ENCODE measurements around the gene MYO18A. TPM values are rescaled to one million over a fixed set of nuclear protein-coding genes. Genes with fewer than 3 reads are reported as not detected.
"Not testable (repeated sequence)": the region's sequence is repeated elsewhere in the genome, so short reads cannot be mapped to it uniquely, and the experiment has no call there.

Gene MYO18A
- total RNA-seq, 4 donors from 2014 or later = 104 to 359 (median 188) TPM

GRCh38 chr17:29090750-29091605 lies 89.2 kb downstream of the MYO18A start:
- DNase-seq = no peak
- TF ChIP-seq, protein P1, sequence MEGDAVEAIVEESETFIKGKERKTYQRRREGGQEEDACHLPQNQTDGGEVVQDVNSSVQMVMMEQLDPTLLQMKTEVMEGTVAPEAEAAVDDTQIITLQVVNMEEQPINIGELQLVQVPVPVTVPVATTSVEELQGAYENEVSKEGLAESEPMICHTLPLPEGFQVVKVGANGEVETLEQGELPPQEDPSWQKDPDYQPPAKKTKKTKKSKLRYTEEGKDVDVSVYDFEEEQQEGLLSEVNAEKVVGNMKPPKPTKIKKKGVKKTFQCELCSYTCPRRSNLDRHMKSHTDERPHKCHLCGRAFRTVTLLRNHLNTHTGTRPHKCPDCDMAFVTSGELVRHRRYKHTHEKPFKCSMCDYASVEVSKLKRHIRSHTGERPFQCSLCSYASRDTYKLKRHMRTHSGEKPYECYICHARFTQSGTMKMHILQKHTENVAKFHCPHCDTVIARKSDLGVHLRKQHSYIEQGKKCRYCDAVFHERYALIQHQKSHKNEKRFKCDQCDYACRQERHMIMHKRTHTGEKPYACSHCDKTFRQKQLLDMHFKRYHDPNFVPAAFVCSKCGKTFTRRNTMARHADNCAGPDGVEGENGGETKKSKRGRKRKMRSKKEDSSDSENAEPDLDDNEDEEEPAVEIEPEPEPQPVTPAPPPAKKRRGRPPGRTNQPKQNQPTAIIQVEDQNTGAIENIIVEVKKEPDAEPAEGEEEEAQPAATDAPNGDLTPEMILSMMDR (IDR thresholded peaks at IDR 0.05) = no peak
- no peak for TF ChIP-seq POLR2A (IDR thresholded peaks at IDR 0.05)
- Histone ChIP-seq H3K27me3 (no peaks in the 10 kb centered on the region), H3K4me1 (no peaks in the 10 kb centered on the region), H3K27ac (no peak overlapping the region), H3K36me3 (peaks cover 0 to 99% (median 0%) of the 10 kb centered on the region in 3 donors), H3K9me3 (no peaks in the 10 kb centered on the region), H3K4me3 (no peak overlapping the region)

- Histone ChIP-seq H3K9me3 (no peaks in the 10 kb centered on the region), H3K36me3 (peaks cover 0 to 99% (median 0%) of the 10 kb centered on the region in 3 donors), H3K27ac (no peak overlapping the region), H3K27me3 (no peaks in the 10 kb centered on the region), H3K4me1 (no peaks in the 10 kb centered on the region), H3K4me3 (no peak overlapping the region)
- DNase-seq = no peak
- no peak for TF ChIP-seq POLR2A (IDR thresholded peaks at IDR 0.05)
- TF ChIP-seq, protein P1 (IDR thresholded peaks at IDR 0.05) = no peak
These were observed 90.1 kb downstream of the MYO18A start for GRCh38 chr17:29090108-29090507.

DNA sequence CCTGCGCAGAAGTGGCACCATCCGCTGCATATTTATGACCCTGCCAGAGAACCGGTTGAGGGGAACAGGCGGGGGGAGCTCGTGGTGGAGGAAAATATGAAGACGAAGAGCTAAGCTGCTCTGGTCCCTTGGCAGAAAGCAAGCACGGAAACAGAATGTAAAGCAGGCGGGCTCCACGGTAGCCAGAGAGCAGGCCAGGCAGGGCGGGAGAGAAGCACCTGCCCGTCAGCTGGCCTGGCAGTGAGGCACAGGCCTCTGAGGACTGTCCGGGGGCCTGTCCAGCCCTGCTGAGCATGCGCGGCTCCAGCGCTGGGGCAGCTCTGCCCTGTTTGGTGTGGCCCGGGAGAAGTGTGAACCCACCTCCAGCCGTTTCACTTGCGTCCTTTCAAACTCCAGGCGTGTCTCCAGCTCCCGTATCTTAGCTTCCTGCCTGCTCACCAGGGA lies 90.6 kb downstream of the MYO18A start:
- Histone ChIP-seq H3K27ac (no peak overlapping the region), H3K36me3 (peaks cover 0 to 99% (median 0%) of the 10 kb centered on the region in 3 donors)
- TF ChIP-seq, protein P1 (IDR thresholded peaks at IDR 0.05) = no peak
- no peak for TF ChIP-seq POLR2A (IDR thresholded peaks at IDR 0.05)

GRCh38 chr17:29088782-29089181 lies 91.4 kb downstream of the MYO18A start:
- not testable (repeated sequence) for H3K4me3 ChIP-seq, H3K27ac ChIP-seq, DNase-seq, H3K27me3 ChIP-seq, H3K4me1 ChIP-seq, H3K9me3 ChIP-seq
- H3K36me3 ChIP-seq = peaks cover 0 to 94% (median 0%) of the 10 kb centered on the region in 3 donors

More for the DNA sequence above, 90.6 kb downstream of the MYO18A start:
- no peaks in the 10 kb centered on the region for H3K4me1 ChIP-seq
- H3K9me3 ChIP-seq = no peaks in the 10 kb centered on the region
- H3K4me3 ChIP-seq = no peak overlapping the region
- H3K27me3 ChIP-seq = no peaks in the 10 kb centered on the region
- no peak for DNase-seq

DNA sequence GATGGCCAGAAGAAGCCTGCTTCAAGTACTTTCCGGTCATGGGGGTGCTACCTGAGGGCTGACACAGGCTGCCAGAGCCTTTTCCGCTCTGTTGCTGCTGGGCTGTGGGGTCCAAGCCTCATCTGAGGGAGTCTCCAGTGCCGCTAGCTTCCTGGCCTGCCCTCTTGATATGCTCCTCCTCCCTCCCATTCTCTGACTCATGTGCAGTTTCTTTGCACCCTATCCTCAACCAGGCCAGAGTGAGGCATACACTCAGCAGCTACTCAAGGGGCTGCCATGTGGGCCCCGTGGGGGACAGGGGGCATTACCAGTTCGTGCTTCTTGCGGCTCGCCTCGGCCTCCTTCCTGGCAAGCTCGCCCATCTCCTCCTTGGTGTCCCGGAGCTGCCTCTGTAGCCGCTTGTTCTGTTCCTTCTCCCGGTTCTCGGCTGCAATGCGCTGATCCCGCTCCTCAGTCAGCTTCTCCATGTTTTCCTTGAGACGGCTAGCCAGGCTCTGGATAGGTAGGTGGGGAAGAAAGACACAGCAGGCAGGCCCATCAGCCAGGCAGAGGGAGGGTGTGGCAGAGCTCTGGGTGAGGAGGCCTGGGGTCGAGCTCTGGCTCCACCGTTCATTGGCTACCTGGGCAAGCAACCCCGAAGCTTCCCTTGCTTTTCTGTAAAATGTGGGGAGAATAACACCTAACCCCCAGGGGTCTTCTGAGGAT lies 93.4 kb downstream of the MYO18A start:
- H3K9me3 ChIP-seq = no peaks in the 10 kb centered on the region
- H3K4me3 ChIP-seq = no peak overlapping the region
- H3K27ac ChIP-seq = no peak overlapping the region
- H3K4me1 ChIP-seq = no peaks in the 10 kb centered on the region
- no peaks in the 10 kb centered on the region for H3K27me3 ChIP-seq
- no peak for DNase-seq
- peaks cover 0 to 94% (median 0%) of the 10 kb centered on the region in 3 donors for H3K36me3 ChIP-seq
- TF ChIP-seq, protein P1 (IDR thresholded peaks at IDR 0.05) = no peak
- TF ChIP-seq POLR2A (IDR thresholded peaks at IDR 0.05) = no peak

DNA sequence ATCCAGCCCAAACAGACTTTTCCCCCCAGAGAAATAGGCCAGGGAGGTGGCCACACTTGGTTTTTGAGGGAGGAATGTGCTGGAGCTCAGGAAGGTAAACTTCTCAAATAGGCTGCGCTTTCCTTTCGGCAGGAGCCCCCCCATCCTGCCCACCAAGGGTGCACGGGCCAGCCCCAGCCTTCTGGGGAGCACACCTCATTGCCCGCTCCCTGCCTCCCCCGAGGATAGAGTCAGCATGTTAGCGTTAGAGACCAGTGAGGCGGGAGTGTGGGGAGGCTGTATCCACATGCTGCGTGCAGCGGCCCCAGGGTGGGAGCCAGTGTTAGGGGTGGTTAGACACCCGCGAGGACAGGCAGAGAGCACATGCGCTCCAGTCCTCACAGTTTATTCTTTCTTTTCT lies 95.0 kb downstream of the MYO18A start:
- Histone ChIP-seq H3K36me3 (peaks cover 0 to 94% (median 0%) of the 10 kb centered on the region in 3 donors), H3K27ac (no peak overlapping the region)
- TF ChIP-seq, protein P1 (IDR thresholded peaks at IDR 0.05) = no peak
- no peak for TF ChIP-seq POLR2A (IDR thresholded peaks at IDR 0.05)

More for the DNA sequence above, 95.0 kb downstream of the MYO18A start:
- no peak for DNase-seq
- Histone ChIP-seq H3K4me3 (no peak overlapping the region), H3K4me1 (no peaks in the 10 kb centered on the region), H3K9me3 (no peaks in the 10 kb centered on the region), H3K27me3 (no peaks in the 10 kb centered on the region)
